NCI-H82 treated with DMSO at 0.1 percent for 48 hours (cell line): Measurements from ENCODE around the gene PNLIP.

Source experiments
- DNase-seq: peaks from one replicate; lab custom pipeline; 2025; ENCODE audit not compliant: unreplicated experiment; lab: John Stamatoyannopoulos, UW

The PNLIP gene

GRCh38 chr10:116545756-116546155, at the start of gene PNLIP:
TSS of gene PNLIP (plus strand) at chr10:116545931. CDS start at chr10:116546093, 162 bp downstream.
- DNase-seq, result no peak

GRCh38 chr10:116504786-116505185, 40.9 kb upstream of the PNLIP start:
- DNase-seq, result no peak

- DNase-seq, result no peak
Measured at GRCh38 chr10:116510565-116510964, 35.2 kb upstream of the PNLIP start.

GRCh38 chr10:116511365-116511764, 34.4 kb upstream of the PNLIP start:
- DNase-seq, result no peak

- DNase-seq, result no peak
Measured at GRCh38 chr10:116521424-116522290, 24.1 kb upstream of the PNLIP start.

- no peak for DNase-seq
Measured at GRCh38 chr10:116522803-116523381, 22.8 kb upstream of the PNLIP start.

GRCh38 chr10:116524736-116525135, 21.0 kb upstream of the PNLIP start:
- no peak for DNase-seq

- DNase-seq, result no peak
Measured at GRCh38 chr10:116526219-116526618, 19.5 kb upstream of the PNLIP start.

- DNase-seq, result no peak
Measured at GRCh38 chr10:116536810-116537209, 8.9 kb upstream of the PNLIP start.

GRCh38 chr10:116538456-116538855, 7.3 kb upstream of the PNLIP start:
- no peak for DNase-seq

GRCh38 chr10:116538992-116539391, 6.7 kb upstream of the PNLIP start:
- no peak for DNase-seq

- no peak for DNase-seq
Measured at GRCh38 chr10:116540814-116541213, 4.9 kb upstream of the PNLIP start.

GRCh38 chr10:116542007-116542677, 3.6 kb upstream of the PNLIP start:
- DNase-seq, result no peak

GRCh38 chr10:116545122-116545521, 609 bp upstream of the PNLIP start:
- DNase-seq, result no peak

GRCh38 chr10:116548301-116548700, 2.6 kb downstream of the PNLIP start:
- no peak for DNase-seq

GRCh38 chr10:116553378-116553980, 7.7 kb downstream of the PNLIP start:
- DNase-seq, result no peak

GRCh38 chr10:116554628-116555027, 8.9 kb downstream of the PNLIP start:
- no peak for DNase-seq

- DNase-seq, result no peak
Measured at GRCh38 chr10:116555880-116556279, 10.1 kb downstream of the PNLIP start.

GRCh38 chr10:116557305-116557880, 11.7 kb downstream of the PNLIP start:
- DNase-seq, result no peak

- DNase-seq, result no peak
Measured at GRCh38 chr10:116565534-116565933, 19.8 kb downstream of the PNLIP start.

- DNase-seq, result no peak
Measured at GRCh38 chr10:116566932-116567331, 21.2 kb downstream of the PNLIP start.
